Measurements from ENCODE around the gene APOB.

DNA sequence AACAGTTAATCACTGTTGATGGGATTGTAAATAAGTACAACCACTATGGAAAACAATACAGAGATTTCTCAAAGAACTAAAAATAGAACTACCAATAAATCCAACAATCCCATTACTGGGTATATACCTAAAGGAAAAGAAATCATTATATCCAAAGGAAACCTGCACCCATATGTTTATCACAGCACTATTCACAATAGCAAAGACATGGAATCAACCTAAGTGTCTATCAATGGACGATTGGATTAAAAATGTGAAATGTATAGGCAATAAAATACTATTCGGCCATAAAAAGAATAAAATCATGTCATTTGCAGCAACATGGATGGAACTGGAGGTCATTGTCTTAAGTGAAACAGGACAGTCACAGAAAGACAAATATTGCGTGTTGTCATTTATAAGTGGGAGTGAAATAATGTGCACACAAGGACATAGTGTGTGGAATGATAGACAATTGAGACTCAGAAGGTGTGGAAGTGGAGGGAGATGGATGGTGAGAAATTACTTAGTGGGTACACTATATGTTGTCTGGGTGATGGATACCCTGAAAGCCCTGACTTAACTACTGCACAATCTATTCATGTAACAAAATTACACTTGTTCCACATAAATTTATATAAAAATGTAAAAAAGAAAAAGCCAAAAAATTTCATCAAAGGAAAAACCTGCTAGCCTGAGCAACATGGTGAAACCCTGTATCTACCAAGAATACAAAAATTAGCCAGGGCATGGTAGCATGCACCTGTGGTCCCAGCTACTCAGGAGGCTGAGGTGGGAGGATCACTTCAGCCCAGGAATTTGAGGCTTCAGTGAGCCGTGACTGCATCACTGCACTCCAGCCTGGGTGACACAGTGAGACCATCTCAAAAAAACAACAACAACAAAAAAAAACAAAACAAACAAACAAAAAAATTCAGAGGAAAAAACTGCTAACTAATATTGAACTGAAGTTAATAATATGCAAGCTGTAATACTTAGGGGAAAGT lies 12.6 kb downstream of the APOB start:
- TF ChIP-seq, protein P1, sequence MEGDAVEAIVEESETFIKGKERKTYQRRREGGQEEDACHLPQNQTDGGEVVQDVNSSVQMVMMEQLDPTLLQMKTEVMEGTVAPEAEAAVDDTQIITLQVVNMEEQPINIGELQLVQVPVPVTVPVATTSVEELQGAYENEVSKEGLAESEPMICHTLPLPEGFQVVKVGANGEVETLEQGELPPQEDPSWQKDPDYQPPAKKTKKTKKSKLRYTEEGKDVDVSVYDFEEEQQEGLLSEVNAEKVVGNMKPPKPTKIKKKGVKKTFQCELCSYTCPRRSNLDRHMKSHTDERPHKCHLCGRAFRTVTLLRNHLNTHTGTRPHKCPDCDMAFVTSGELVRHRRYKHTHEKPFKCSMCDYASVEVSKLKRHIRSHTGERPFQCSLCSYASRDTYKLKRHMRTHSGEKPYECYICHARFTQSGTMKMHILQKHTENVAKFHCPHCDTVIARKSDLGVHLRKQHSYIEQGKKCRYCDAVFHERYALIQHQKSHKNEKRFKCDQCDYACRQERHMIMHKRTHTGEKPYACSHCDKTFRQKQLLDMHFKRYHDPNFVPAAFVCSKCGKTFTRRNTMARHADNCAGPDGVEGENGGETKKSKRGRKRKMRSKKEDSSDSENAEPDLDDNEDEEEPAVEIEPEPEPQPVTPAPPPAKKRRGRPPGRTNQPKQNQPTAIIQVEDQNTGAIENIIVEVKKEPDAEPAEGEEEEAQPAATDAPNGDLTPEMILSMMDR (IDR thresholded peaks at IDR 0.05): no peak
- no peak for TF ChIP-seq ZFX (IDR thresholded peaks at IDR 0.05; ENCODE audit: borderline replicate concordance)
